HepG2 (cell line): ENCODE results near the gene STOML2. TPM values are rescaled to one million over a fixed set of nuclear protein-coding genes. Genes with fewer than 3 reads are reported as not detected.

Experiments
- AGO2 ChIP-seq: fragments of 200-400 bp; formaldehyde crosslinking; optimal IDR thresholded peaks from 2 replicates; pipeline ENCODE3; 2017; ENCODE audit warnings: mild to moderate bottlenecking, low read depth, low read length, moderate library complexity
- BHLHE40 ChIP-seq: IDR thresholded peaks from 2 replicates; pipeline ENCODE4 v1.6.1; 2011; ENCODE audit warnings: low read length, improper control_type of control experiment
- CHD4 ChIP-seq: fragments of 200-600 bp; sonication (generic); IDR thresholded peaks from 2 replicates; pipeline ENCODE4 v1.7.0; 2017; ENCODE audit warnings: mild to moderate bottlenecking, low read length, borderline replicate concordance
- FOXM1 ChIP-seq: sonication (generic); formaldehyde crosslinking; IDR thresholded peaks from 2 replicates; pipeline ENCODE4 v1.5.0; 2020; ENCODE audit warnings: missing genetic modification reagents
- HDAC2 ChIP-seq: sonication (generic); formaldehyde crosslinking; IDR thresholded peaks from 2 replicates; pipeline ENCODE4 v1.4.0; 2020; ENCODE audit warnings: missing genetic modification reagents
- HNRNPL ChIP-seq: fragments of 200-400 bp; formaldehyde crosslinking; IDR thresholded peaks from 2 replicates; pipeline ENCODE4 v1.6.1; 2017; ENCODE audit warnings: mild to moderate bottlenecking, low read depth, low read length
- KDM3A ChIP-seq: IDR thresholded peaks from 2 replicates; pipeline ENCODE4 v1.6.1; 2018; ENCODE audit warnings: low read depth, missing compliant biosample characterization
- KDM5B ChIP-seq: sonication (generic); formaldehyde crosslinking; IDR thresholded peaks from 2 replicates; pipeline ENCODE4 v1.4.0; 2020; ENCODE audit warnings: missing genetic modification reagents, mild to moderate bottlenecking, borderline replicate concordance
- KLF11 ChIP-seq: IDR thresholded peaks from 2 replicates; pipeline ENCODE4 v1.6.1; 2016; ENCODE audit warnings: missing compliant biosample characterization
- KMT2A ChIP-seq: sonication (generic); formaldehyde crosslinking; IDR thresholded peaks from 2 replicates; pipeline ENCODE4 v1.4.0; 2020; ENCODE audit warnings: missing genetic modification reagents
- MLLT10 ChIP-seq: sonication (generic); formaldehyde crosslinking; IDR thresholded peaks from 2 replicates; pipeline ENCODE4 v1.4.0; 2020; ENCODE audit warnings: missing genetic modification reagents
- NFIC ChIP-seq: IDR thresholded peaks from 2 replicates; pipeline ENCODE4 v1.6.1; 2012; ENCODE audit warnings: mild to moderate bottlenecking, low read length, inconsistent platforms
- POLR2AphosphoS5 ChIP-seq: IDR thresholded peaks from 2 replicates; pipeline ENCODE4 v1.6.1; 2012; ENCODE audit warnings: low read depth, low read length
- RFXANK ChIP-seq: IDR thresholded peaks from 2 replicates; pipeline ENCODE4 v1.6.1; 2016
- SMYD3 ChIP-seq: sonication (generic); formaldehyde crosslinking; IDR thresholded peaks from 2 replicates; pipeline ENCODE4 v1.8.1; 2023; ENCODE audit warnings: mild to moderate bottlenecking, missing genetic modification reagents
- SP140L ChIP-seq: sonication (generic); formaldehyde crosslinking; IDR thresholded peaks from 2 replicates; pipeline ENCODE4 v1.4.0; 2020; ENCODE audit warnings: missing genetic modification reagents, borderline replicate concordance
- TRIM24 ChIP-seq: sonication (generic); formaldehyde crosslinking; IDR thresholded peaks from 2 replicates; pipeline ENCODE4 v1.8.0; 2022; ENCODE audit warnings: mild to moderate bottlenecking, missing genetic modification reagents
- ZKSCAN8 ChIP-seq: IDR thresholded peaks from 2 replicates; pipeline ENCODE4 v1.6.1; 2016; ENCODE audit warnings: borderline replicate concordance, missing genetic modification reagents, missing compliant biosample characterization
- ZMYM2 ChIP-seq: sonication (generic); formaldehyde crosslinking; IDR thresholded peaks from 2 replicates; pipeline ENCODE4 v1.8.0; 2022; ENCODE audit warnings: mild to moderate bottlenecking, missing genetic modification reagents
- ZNF263 ChIP-seq: sonication (generic); formaldehyde crosslinking; IDR thresholded peaks from 2 replicates; pipeline ENCODE4 v1.4.0; 2020; ENCODE audit warnings: missing genetic modification reagents
- ZNF569 ChIP-seq: sonication (generic); formaldehyde crosslinking; IDR thresholded peaks from 2 replicates; pipeline ENCODE4 v1.5.0; 2020; ENCODE audit warnings: mild to moderate bottlenecking, missing genetic modification reagents, moderate library complexity, borderline replicate concordance
- ZNF614 ChIP-seq: IDR thresholded peaks from 2 replicates; pipeline ENCODE4 v1.6.1; 2018; ENCODE audit warnings: missing biosample characterization, missing genetic modification reagents, inconsistent platforms, borderline replicate concordance
- ZNF83 ChIP-seq: sonication (generic); formaldehyde crosslinking; IDR thresholded peaks from 2 replicates; pipeline ENCODE4 v1.4.0; 2020; ENCODE audit warnings: missing genetic modification reagents, mild to moderate bottlenecking, borderline replicate concordance
- ZSCAN25 ChIP-seq: sonication (generic); formaldehyde crosslinking; IDR thresholded peaks from 2 replicates; pipeline ENCODE4 v1.8.0; 2022; ENCODE audit warnings: mild to moderate bottlenecking, missing genetic modification reagents
- polyA plus RNA-seq, 8 experiments: library from polyadenylated mRNA; depleted of rRNA in 3 of 8; stranded (reverse) in 7 of 8; unstranded in 1 of 8; fragments of >200 nt; fragmentation: Illumina TruSeq in 4 of 8; extraction: Trizol in 4 of 8; gene quantifications; 2 replicates each; pipeline versions ENCODE4 v1.2.1 to v1.2.3, GENCODE V29; 2011 to 2016; ENCODE audit warnings: low read depth in 4 of 8, missing spikeins in 1 of 8, mixed read lengths in 1 of 8; ENCODE audit not compliant: insufficient read depth in 1 of 8
- total RNA-seq, 5 experiments: library from RNA; depleted of rRNA; stranded (reverse); fragments of >200 nt; fragmentation: Illumina TruSeq; extraction: Trizol; gene quantifications; 2 replicates each; pipeline ENCODE4 v1.2.3, GENCODE V29; 2016; ENCODE audit warnings: low read depth in 1 of 5
- TF ChIP-seq, protein P1 (sequence below): sonication (generic); formaldehyde crosslinking; IDR thresholded peaks from 2 replicates; pipeline ENCODE4 v1.8.0; 2022; ENCODE audit warnings: missing genetic modification reagents, mild to moderate bottlenecking, moderate library complexity, borderline replicate concordance
- TF ChIP-seq, protein P2 (sequence below): sonication (generic); formaldehyde crosslinking; IDR thresholded peaks from 2 replicates; pipeline ENCODE4 v1.4.0; 2020; ENCODE audit warnings: mild to moderate bottlenecking, missing genetic modification reagents

The STOML2 gene
- total and polyA plus RNA-seq, 2 of the 13 experiments (the other 11 are each of a cell fraction or from before 2014, with no cell fraction given), result 245 to 250 TPM

DNA sequence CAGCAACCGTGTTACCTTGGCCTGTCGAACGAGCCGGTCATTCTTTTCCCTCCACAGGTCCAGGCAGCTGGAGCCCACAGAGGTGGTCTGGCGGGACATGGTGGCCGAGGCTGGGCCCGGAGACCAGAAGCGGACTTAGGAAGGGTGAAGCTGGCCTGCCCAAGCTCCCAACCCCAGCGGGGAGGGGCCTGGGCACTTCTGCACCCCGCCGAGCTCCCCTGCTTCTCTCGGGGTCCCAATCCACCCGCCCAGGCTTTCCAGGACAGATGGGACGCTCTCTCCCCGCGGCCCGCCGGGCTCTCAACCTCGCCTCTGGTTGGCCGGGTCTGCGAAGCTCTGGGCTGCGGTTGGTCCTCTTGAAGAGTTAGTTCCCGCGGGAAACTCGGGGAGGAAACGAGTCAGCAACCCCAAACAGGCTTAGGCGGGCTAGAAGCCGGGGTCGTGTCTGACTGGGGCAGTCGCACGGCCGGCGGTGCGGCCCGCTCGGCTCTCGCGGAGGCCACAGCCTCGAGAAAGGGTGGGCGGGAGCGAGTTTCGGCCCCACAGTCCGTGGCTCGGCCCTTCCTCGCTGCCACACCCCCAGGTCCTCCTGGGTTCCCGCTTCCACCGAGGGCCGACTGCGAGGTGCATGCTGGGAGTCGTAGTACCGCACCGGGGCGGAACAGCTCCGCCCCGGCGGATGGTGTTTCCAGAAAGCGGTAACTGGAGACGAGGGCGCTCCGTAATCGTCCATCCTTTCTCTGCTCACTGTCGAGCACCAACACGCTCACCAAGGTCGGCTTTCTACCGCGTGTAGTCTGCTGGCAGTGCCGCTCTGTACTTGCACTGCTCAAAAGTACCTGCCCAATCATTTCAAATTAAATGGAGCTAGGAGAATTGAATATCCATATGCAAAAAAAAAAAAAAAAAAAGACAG is 23.2 kb downstream of the STOML2 start, which contains the start of gene FANCG (continued):
- TF ChIP-seq KDM5B (CRISPR knock-in tag) (peak; percentile 46; the same call in 1 of the 2 replicates), NFIC (no peak), POLR2AphosphoS5 (peak; percentile 47), ZNF614 (CRISPR knock-in tag) (no peak), ZMYM2 (CRISPR knock-in tag) (no peak), ZNF263 (CRISPR knock-in tag) (no peak; the same call in none of the 2 replicates), SMYD3 (CRISPR knock-in tag) (no peak), CHD4 (no peak), KLF11 (CRISPR knock-in tag) (peak; percentile 61; the same call in 1 of the 2 replicates), ZNF569 (CRISPR knock-in tag) (no peak; the same call in 1 of the 2 replicates), MLLT10 (CRISPR knock-in tag) (no peak), SP140L (no peak), TRIM24 (CRISPR knock-in tag) (no peak), FOXM1 (CRISPR knock-in tag) (no peak), KMT2A (no peak), KDM3A (CRISPR knock-in tag) (no peak; the same call in 1 of the 2 replicates), AGO2 (peak; percentile 88), HDAC2 (CRISPR knock-in tag) (peak; percentile 73), ZKSCAN8 (CRISPR knock-in tag) (no peak), ZNF83 (no peak), HNRNPL (no peak), RFXANK (CRISPR knock-in tag) (no peak), BHLHE40 (no peak), ZSCAN25 (CRISPR knock-in tag) (peak; percentile 43; the same call in 1 of the 2 replicates)
- TF ChIP-seq, protein P1, sequence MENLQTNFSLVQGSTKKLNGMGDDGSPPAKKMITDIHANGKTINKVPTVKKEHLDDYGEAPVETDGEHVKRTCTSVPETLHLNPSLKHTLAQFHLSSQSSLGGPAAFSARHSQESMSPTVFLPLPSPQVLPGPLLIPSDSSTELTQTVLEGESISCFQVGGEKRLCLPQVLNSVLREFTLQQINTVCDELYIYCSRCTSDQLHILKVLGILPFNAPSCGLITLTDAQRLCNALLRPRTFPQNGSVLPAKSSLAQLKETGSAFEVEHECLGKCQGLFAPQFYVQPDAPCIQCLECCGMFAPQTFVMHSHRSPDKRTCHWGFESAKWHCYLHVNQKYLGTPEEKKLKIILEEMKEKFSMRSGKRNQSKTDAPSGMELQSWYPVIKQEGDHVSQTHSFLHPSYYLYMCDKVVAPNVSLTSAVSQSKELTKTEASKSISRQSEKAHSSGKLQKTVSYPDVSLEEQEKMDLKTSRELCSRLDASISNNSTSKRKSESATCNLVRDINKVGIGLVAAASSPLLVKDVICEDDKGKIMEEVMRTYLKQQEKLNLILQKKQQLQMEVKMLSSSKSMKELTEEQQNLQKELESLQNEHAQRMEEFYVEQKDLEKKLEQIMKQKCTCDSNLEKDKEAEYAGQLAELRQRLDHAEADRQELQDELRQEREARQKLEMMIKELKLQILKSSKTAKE (CRISPR knock-in tag), result no peak
- TF ChIP-seq, protein P2, sequence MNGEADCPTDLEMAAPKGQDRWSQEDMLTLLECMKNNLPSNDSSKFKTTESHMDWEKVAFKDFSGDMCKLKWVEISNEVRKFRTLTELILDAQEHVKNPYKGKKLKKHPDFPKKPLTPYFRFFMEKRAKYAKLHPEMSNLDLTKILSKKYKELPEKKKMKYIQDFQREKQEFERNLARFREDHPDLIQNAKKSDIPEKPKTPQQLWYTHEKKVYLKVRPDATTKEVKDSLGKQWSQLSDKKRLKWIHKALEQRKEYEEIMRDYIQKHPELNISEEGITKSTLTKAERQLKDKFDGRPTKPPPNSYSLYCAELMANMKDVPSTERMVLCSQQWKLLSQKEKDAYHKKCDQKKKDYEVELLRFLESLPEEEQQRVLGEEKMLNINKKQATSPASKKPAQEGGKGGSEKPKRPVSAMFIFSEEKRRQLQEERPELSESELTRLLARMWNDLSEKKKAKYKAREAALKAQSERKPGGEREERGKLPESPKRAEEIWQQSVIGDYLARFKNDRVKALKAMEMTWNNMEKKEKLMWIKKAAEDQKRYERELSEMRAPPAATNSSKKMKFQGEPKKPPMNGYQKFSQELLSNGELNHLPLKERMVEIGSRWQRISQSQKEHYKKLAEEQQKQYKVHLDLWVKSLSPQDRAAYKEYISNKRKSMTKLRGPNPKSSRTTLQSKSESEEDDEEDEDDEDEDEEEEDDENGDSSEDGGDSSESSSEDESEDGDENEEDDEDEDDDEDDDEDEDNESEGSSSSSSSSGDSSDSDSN (CRISPR knock-in tag), result peak; percentile 53
